Suppressor macrophage treated with lipopolysaccharide for 1 hour (primary cell): ENCODE results near the gene IRS2.
A peak's percentile ranks its signal among the peaks of the same experiment; 100 is the strongest.
"Not testable (repeated sequence)": the region's sequence is repeated elsewhere in the genome, so short reads cannot be mapped to it uniquely, and the experiment has no call there.

ENCODE experiments used
- DNase-seq, 3 donors: peaks; one replicate each; pipeline ENCODE4 v3.0.0-alpha.2; 2020 to 2022

The IRS2 gene

GRCh38 chr13:109750221-109750775 is 36.1 kb downstream of the IRS2 start:
- no peak for DNase-seq

- DNase-seq = no peak
Observed at GRCh38 chr13:109749365-109749764, 37.0 kb downstream of the IRS2 start.

GRCh38 chr13:109748677-109749076 is 37.7 kb downstream of the IRS2 start:
- DNase-seq = no peak

GRCh38 chr13:109747524-109747923 is 38.9 kb downstream of the IRS2 start:
- peak in 1 of 3 donors; percentile 11 for DNase-seq

- no peak for DNase-seq
Observed at GRCh38 chr13:109746364-109746763, 40.0 kb downstream of the IRS2 start.

- DNase-seq = no peak
Observed at GRCh38 chr13:109745702-109746101, 40.7 kb downstream of the IRS2 start.

- no peak for DNase-seq
Observed at GRCh38 chr13:109745060-109745459, 41.3 kb downstream of the IRS2 start.

- DNase-seq = no peak
Observed at GRCh38 chr13:109744512-109745051, 41.8 kb downstream of the IRS2 start.

- peak in 2 of 3 donors; percentile 10 to 11 for DNase-seq
Observed at GRCh38 chr13:109743706-109744453, 42.5 kb downstream of the IRS2 start.

GRCh38 chr13:109741966-109742365 is 44.4 kb downstream of the IRS2 start:
- no peak for DNase-seq

GRCh38 chr13:109740721-109741120 is 45.7 kb downstream of the IRS2 start:
- DNase-seq = no peak

GRCh38 chr13:109740121-109740520 is 46.3 kb downstream of the IRS2 start:
- peak; percentile 12 to 35 (median 18) for DNase-seq

- peak; percentile 40 to 54 (median 45) for DNase-seq
Observed at GRCh38 chr13:109738298-109738746, 48.1 kb downstream of the IRS2 start.

- DNase-seq = no peak
Observed at GRCh38 chr13:109737606-109738005, 48.8 kb downstream of the IRS2 start.

GRCh38 chr13:109737046-109737573 is 49.3 kb downstream of the IRS2 start:
- DNase-seq = no peak

- DNase-seq = no peak
Observed at GRCh38 chr13:109735436-109735966, 50.9 kb downstream of the IRS2 start.

- no peak for DNase-seq
Observed at GRCh38 chr13:109734002-109734785, 52.2 kb downstream of the IRS2 start.

GRCh38 chr13:109733550-109733949 is 52.8 kb downstream of the IRS2 start:
- DNase-seq = no peak

- not testable (repeated sequence) for DNase-seq
Observed at GRCh38 chr13:109732470-109733170, 53.8 kb downstream of the IRS2 start.

GRCh38 chr13:109730812-109731335 is 55.5 kb downstream of the IRS2 start:
- DNase-seq = peak; percentile 43 to 60 (median 44)

- no peak for DNase-seq
Observed at GRCh38 chr13:109728791-109729731, 57.3 kb downstream of the IRS2 start.
